ENCODE results near the gene AFP.

Gene AFP

DNA sequence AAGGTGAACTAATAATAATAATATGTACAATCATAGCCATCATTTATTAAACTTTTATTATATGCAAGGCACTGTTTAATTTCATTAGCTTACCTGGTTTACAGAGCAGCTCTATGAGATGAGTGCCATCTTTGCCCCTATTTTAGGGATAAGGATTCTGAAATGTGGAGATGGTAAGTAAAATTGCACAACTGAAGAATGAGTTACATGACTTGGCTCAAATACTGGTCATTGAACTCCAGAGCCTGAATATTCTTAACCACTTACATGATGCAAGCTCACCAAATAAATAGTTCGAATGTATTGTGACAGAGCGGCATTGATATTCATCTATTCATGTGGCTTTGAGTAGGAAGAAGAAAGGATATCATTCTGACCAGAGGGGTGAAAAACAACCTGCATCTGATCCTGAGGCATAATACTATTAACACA, 20.2 kb upstream of the AFP start:
- DNase-seq: no peak

DNA sequence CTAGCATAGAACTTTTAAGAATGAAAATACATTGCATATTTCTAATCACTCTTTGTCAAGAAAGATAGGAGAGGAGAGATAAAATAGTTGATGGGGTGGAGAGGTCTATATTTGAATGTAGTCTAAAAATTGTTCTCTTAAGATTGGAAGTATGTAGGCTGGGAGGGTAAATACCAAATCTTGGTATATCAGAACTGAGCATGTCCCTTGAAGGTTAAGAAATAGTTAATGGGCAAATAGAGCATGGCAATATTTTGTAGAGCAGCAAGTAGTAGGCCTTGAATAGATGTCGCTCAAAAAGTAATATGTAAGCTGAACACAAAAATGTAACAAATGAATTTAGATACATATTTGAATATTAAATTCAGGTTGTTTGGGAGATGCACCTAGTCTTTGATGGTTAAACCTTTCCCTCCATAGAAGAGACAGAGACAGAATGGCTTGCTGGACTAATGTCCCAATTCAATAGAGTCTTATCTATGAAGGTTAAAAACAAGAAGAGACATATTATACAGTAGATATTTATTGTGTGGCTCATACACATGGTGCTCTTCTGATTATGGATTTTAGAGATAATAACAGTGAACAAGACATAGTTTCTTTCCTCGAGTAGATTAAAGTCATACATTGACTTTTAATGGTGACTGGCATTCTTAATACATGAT, 19.5 kb upstream of the AFP start:
- DNase-seq: no peak

GRCh38 chr4:73417342-73417741, 18.7 kb upstream of the AFP start:
- no peak for DNase-seq

DNA sequence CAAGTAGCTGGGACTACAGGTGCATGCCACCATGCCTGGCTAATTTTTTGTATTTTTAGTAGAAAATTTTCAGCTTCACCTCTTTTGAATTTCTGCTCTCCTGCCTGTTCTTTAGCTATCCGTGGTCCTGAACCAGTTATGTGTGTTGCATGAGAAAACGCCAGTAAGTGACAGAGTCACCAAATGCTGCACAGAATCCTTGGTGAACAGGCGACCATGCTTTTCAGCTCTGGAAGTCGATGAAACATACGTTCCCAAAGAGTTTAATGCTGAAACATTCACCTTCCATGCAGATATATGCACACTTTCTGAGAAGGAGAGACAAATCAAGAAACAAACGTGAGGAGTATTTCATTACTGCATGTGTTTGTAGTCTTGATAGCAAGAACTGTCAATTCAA, 18.0 kb upstream of the AFP start:
- no peak for DNase-seq

DNA sequence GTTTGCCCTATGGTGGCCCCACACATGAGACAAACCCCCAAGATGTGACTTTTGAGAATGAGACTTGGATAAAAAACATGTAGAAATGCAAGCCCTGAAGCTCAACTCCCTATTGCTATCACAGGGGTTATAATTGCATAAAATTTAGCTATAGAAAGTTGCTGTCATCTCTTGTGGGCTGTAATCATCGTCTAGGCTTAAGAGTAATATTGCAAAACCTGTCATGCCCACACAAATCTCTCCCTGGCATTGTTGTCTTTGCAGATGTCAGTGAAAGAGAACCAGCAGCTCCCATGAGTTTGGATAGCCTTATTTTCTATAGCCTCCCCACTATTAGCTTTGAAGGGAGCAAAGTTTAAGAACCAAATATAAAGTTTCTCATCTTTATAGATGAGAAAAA, 17.3 kb upstream of the AFP start:
- DNase-seq: no peak

DNA sequence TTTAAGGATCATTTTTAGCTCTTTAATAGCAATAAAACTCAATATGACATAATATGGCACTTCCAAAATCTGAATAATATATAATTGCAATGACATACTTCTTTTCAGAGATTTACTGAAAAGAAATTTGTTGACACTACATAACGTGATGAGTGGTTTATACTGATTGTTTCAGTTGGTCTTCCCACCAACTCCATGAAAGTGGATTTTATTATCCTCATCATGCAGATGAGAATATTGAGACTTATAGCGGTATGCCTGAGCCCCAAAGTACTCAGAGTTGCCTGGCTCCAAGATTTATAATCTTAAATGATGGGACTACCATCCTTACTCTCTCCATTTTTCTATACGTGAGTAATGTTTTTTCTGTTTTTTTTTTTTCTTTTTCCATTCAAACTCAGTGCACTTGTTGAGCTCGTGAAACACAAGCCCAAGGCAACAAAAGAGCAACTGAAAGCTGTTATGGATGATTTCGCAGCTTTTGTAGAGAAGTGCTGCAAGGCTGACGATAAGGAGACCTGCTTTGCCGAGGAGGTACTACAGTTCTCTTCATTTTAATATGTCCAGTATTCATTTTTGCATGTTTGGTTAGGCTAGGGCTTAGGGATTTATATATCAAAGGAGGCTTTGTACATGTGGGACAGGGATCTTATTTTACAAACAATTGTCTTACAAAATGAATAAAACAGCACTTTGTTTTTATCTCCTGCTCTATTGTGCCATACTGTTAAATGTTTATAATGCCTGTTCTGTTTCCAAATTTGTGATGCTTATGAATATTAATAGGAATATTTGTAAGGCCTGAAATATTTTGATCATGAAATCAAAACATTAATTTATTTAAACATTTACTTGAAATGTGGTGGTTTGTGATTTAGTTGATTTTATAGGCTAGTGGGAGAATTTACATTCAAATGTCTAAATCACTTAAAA, 16.6 kb upstream of the AFP start:
- no peak for DNase-seq

DNA sequence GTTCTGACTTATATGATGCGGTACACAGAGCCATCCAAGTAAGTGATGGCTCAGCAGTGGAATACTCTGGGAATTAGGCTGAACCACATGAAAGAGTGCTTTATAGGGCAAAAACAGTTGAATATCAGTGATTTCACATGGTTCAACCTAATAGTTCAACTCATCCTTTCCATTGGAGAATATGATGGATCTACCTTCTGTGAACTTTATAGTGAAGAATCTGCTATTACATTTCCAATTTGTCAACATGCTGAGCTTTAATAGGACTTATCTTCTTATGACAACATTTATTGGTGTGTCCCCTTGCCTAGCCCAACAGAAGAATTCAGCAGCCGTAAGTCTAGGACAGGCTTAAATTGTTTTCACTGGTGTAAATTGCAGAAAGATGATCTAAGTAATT, 15.4 kb upstream of the AFP start:
- no peak for DNase-seq

GRCh38 chr4:73421708-73422457, 14.1 kb upstream of the AFP start:
- DNase-seq: no peak

- DNase-seq: no peak
These were observed 13.6 kb upstream of the AFP start for GRCh38 chr4:73422458-73422752.

DNA sequence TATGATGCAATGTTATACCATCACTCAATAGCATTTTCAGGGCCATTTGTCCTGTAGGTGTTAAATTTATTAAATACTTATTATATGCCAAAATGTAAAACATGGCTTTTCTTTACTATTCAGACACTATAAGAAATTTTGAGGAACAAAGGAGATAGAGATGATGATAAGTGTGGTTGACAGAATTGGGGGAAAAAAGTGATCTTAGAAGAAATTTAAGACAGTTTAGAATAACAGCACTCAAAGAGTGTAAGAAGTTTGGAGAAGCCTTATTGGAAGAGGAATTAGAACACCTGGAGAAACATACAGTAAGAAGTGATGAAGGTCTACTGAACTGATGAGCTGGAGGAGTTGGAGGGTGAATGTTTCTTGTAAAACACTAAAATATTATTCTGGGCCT, 12.8 kb upstream of the AFP start:
- no peak for DNase-seq

DNA sequence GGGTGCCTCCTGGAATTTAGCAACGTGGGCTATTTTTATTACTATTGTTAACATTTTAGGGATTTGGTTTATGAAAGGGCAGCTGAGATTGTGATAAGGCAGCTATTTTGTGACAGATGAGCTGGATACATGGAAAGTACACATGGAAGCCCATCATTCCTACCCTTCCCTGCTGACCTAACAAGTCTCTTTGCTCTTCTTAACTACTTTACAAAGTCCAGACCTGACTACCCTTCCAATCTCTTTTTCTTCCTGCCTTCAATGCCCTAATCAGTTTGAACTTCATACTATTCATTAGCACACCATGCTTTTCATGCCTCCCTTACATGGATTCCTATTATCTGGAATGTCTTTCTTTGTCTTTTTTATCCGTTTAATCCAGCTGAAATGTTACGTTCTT, 9.4 kb upstream of the AFP start:
- no peak for DNase-seq

DNA sequence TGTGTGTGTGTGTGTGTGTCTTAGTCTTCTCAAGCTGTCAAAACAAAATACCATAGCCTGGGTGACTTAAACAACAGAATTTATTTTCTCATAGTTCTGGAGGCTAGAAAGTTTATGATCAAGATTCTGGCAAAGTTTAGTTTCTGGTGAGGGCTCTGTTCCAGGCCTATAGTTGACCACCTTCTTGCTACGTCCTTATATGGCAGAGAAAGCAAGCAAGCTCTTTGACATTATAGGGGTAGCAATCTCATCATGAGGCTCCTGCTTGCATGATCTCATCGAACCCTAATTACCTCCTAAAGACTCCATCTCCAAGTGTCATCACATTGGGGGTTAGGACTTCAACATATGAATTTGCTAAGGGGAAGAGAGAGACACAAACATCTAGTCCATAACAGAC, 6.9 kb upstream of the AFP start:
- no peak for DNase-seq

GRCh38 chr4:73429826-73430587, 6.0 kb upstream of the AFP start:
- no peak for DNase-seq

GRCh38 chr4:73431813-73432168, 4.2 kb upstream of the AFP start:
- no peak for DNase-seq

DNA sequence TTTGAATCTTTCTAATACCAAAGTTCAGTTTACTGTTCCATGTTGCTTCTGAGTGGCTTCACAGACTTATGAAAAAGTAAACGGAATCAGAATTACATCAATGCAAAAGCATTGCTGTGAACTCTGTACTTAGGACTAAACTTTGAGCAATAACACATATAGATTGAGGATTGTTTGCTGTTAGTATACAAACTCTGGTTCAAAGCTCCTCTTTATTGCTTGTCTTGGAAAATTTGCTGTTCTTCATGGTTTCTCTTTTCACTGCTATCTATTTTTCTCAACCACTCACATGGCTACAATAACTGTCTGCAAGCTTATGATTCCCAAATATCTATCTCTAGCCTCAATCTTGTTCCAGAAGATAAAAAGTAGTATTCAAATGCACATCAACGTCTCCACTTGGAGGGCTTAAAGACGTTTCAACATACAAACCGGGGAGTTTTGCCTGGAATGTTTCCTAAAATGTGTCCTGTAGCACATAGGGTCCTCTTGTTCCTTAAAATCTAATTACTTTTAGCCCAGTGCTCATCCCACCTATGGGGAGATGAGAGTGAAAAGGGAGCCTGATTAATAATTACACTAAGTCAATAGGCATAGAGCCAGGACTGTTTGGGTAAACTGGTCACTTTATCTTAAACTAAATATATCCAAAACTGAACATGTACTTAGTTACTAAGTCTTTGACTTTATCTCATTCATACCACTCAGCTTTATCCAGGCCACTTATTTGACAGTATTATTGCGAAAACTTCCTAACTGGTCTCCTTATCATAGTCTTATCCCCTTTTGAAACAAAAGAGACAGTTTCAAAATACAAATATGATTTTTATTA, 3.6 kb upstream of the AFP start:
- DNase-seq: no peak

GRCh38 chr4:73433140-73433539, 2.9 kb upstream of the AFP start:
- no peak for DNase-seq

DNA sequence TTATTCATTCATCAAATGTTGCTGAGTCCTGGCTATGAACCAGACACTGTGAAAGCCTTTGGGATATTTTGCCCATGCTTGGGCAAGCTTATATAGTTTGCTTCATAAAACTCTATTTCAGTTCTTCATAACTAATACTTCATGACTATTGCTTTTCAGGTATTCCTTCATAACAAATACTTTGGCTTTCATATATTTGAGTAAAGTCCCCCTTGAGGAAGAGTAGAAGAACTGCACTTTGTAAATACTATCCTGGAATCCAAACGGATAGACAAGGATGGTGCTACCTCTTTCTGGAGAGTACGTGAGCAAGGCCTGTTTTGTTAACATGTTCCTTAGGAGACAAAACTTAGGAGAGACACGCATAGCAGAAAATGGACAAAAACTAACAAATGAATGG, 1.7 kb upstream of the AFP start:
- no peak for DNase-seq

GRCh38 chr4:73436674-73437557, 895 bp downstream of the AFP start:
- no peak for DNase-seq

- DNase-seq: no peak
These were observed 1.5 kb downstream of the AFP start for GRCh38 chr4:73437558-73437956.

- no peak for DNase-seq
These were observed 2.0 kb downstream of the AFP start for GRCh38 chr4:73438048-73438447.

DNA sequence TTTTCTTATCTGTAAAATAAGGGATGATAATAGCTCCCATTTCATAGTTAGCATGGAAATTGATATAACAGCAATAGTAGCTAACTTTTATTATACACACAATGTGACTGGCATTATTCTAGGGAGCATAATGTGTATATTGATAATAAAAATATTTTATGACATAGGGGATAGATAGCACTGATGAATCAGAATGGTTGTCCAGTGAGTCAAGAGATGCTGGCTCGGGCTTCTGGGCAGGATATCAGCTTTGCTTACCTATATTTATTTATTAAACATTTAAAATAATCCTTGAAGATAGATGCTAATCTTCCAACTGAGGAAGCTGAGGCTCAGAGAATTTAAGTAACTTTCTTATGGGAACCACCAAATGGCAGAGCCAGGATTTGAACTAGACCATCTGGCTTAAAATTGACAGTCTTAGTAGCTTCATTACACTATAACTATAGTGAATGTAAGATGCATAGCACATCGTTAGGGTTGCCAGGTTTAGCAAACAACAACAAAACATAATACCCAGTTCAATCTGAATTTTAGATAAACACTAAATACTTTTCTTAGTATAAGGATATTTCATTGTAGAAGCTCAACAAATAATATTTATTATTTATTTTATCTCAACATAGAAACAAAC, 2.7 kb downstream of the AFP start:
- DNase-seq: no peak

Measured in activated CD4-positive, alpha-beta T cell treated with anti-CD3 and anti-CD28 coated beads, Interleukin-2, amount 50 U/mL, for 4 hours (primary cell).